HPDE6-E6E7 (cell line): Measurements from ENCODE around the gene EYA2.
"Not testable (repeated sequence)": the region's sequence is repeated elsewhere in the genome, so short reads cannot be mapped to it uniquely, and the experiment has no call there.

ENCODE experiments used
- DNase-seq: peaks from one replicate; pipeline ENCODE4 v3.0.0; 2011; ENCODE audit warnings: missing footprints; ENCODE audit errors: extremely low spot score

EYA2 gene

GRCh38 chr20:47202733-47203667 lies 308.4 kb downstream of the EYA2 start:
- no peak for DNase-seq

- DNase-seq: peak; percentile 91
Observed at GRCh38 chr20:47204008-47204849, 309.6 kb downstream of the EYA2 start.

- DNase-seq: not testable (repeated sequence)
Observed at GRCh38 chr20:47204850-47205122, 310.1 kb downstream of the EYA2 start.

- peak; percentile 77 for DNase-seq
Observed at GRCh38 chr20:47205577-47206123, 311.0 kb downstream of the EYA2 start.

- DNase-seq: not testable (repeated sequence)
Observed at GRCh38 chr20:47206552-47206951, 311.9 kb downstream of the EYA2 start.

GRCh38 chr20:47206962-47207641 lies 312.5 kb downstream of the EYA2 start:
- DNase-seq: no peak

GRCh38 chr20:47208534-47209174 lies 314.0 kb downstream of the EYA2 start:
- DNase-seq: no peak

- no peak for DNase-seq
Observed at GRCh38 chr20:47209982-47210381, 315.3 kb downstream of the EYA2 start.

- DNase-seq: no peak
Observed at GRCh38 chr20:47210470-47210869, 315.8 kb downstream of the EYA2 start.

- DNase-seq: no peak
Observed at GRCh38 chr20:47211036-47211435, 316.4 kb downstream of the EYA2 start.

GRCh38 chr20:47212606-47213207 lies 318.1 kb downstream of the EYA2 start:
- DNase-seq: no peak

GRCh38 chr20:47213966-47214365 lies 319.3 kb downstream of the EYA2 start:
- DNase-seq: no peak

- no peak for DNase-seq
Observed at GRCh38 chr20:47215653-47216397, 321.2 kb downstream of the EYA2 start.

GRCh38 chr20:47216819-47217410 lies 322.3 kb downstream of the EYA2 start:
- DNase-seq: no peak

GRCh38 chr20:47217482-47218446 lies 323.1 kb downstream of the EYA2 start:
- no peak for DNase-seq

- DNase-seq: peak; percentile 66
Observed at GRCh38 chr20:47220161-47220582, 325.5 kb downstream of the EYA2 start.

- no peak for DNase-seq
Observed at GRCh38 chr20:47221036-47221625, 326.5 kb downstream of the EYA2 start.

- no peak for DNase-seq
Observed at GRCh38 chr20:47222468-47223119, 328.0 kb downstream of the EYA2 start.
